IMR-90 (cell line): ENCODE data around the gene EGLN1. TPM values are rescaled to one million over a fixed set of nuclear protein-coding genes. Genes with fewer than 3 reads are reported as not detected.
A peak's percentile ranks its signal among the peaks of the same experiment; 100 is the strongest.

Experiments used
- ATAC-seq: fragments of 200-7000 bp; cut with Tn5 transposase; 2 replicates; pipeline ENCODE4 v1.9.1; 2020; ENCODE audit warnings: low read depth, mild to moderate bottlenecking, moderate library complexity
- BruUV-seq: library from RNA; stranded (reverse); fragments of 400-500 nt; replicated peaks from 2 replicates; lab custom pipeline; 2021; lab: Mats Ljungman, UMichigan
- CTCF ChIA-PET: fragments of 300-600 bp; formaldehyde crosslinking; extraction: SDS; loops from one replicate; lab custom pipeline; 2021; ENCODE audit warnings: antibody characterized with exemption; lab: Yijun Ruan, JAX
- POLR2A ChIA-PET: fragments of 300-600 bp; sonication (Branson Sonifier 250); formaldehyde crosslinking; loops from one replicate; lab custom pipeline; 2022; ENCODE audit warnings: antibody characterized with exemption; ENCODE audit not compliant: unreplicated experiment; lab: Charles Lee
- DNase-seq: peaks from one replicate; pipeline ENCODE4 v3.0.0; 2013
- H2AFZ ChIP-seq: replicated peaks from 2 replicates; pipeline ENCODE3; 2013; ENCODE audit warnings: low read length, mild to moderate bottlenecking; ENCODE audit not compliant: poor library complexity
- H2AK5ac ChIP-seq: 2 replicates; pipeline ENCODE4 v1.6.1; 2013; ENCODE audit warnings: low read depth, low read length, inconsistent platforms
- H2AK9ac ChIP-seq: replicated peaks from 2 replicates; pipeline ENCODE3; 2013; ENCODE audit warnings: mild to moderate bottlenecking, low read depth, low read length, moderate library complexity; ENCODE audit not compliant: poor library complexity
- H2BK120ac ChIP-seq: 2 replicates; pipeline ENCODE4 v1.6.1; 2013; ENCODE audit warnings: low read depth, low read length, inconsistent platforms
- H2BK15ac ChIP-seq: 3 replicates; pipeline ENCODE4 v1.6.1; 2013; ENCODE audit warnings: low read depth, low read length, inconsistent platforms
- H2BK20ac ChIP-seq: 2 replicates; pipeline ENCODE4 v1.6.1; 2013; ENCODE audit warnings: low read depth, mild to moderate bottlenecking, inconsistent platforms, low read length, moderate library complexity
- H2BK5ac ChIP-seq: 2 replicates; pipeline ENCODE4 v1.6.1; 2013; ENCODE audit warnings: mild to moderate bottlenecking, low read depth, low read length, inconsistent platforms; ENCODE audit not compliant: poor library complexity, severe bottlenecking
- H3K14ac ChIP-seq: replicated peaks from 2 replicates; pipeline ENCODE4 v1.6.1; 2013; ENCODE audit warnings: low read depth, low read length, inconsistent platforms
- H3K18ac ChIP-seq: 2 replicates; pipeline ENCODE4 v1.6.1; 2013; ENCODE audit warnings: low read depth, low read length, control low read depth
- H3K23ac ChIP-seq: 2 replicates; pipeline ENCODE4 v1.6.1; 2013; ENCODE audit warnings: low read depth, low read length, inconsistent platforms
- H3K27ac ChIP-seq: 2 replicates; pipeline ENCODE4 v1.5.1; 2013; ENCODE audit warnings: mild to moderate bottlenecking, control low read depth, low read length; ENCODE audit not compliant: insufficient read depth
- H3K27me3 ChIP-seq: 2 replicates; pipeline ENCODE4 v1.6.1; 2013; ENCODE audit warnings: low read length; ENCODE audit not compliant: control insufficient read depth, insufficient read depth
- H3K36me3 ChIP-seq: 2 replicates; pipeline ENCODE4 v1.6.1; 2013; ENCODE audit warnings: low read length, mixed read lengths; ENCODE audit not compliant: control insufficient read depth, insufficient read depth
- H3K4ac ChIP-seq: 2 replicates; pipeline ENCODE4 v1.6.1; 2013; ENCODE audit warnings: low read depth, low read length, inconsistent platforms
- H3K4me1 ChIP-seq: 2 replicates; pipeline ENCODE4 v1.6.1; 2013; ENCODE audit warnings: low read length, mixed read lengths; ENCODE audit not compliant: control insufficient read depth, insufficient read depth
- H3K4me2 ChIP-seq: 2 replicates; pipeline ENCODE4 v1.6.1; 2013; ENCODE audit warnings: low read depth, mild to moderate bottlenecking, control low read depth, low read length, moderate library complexity
- H3K4me3 ChIP-seq: 2 replicates; pipeline ENCODE4 v1.5.1; 2013; ENCODE audit warnings: low read depth, mild to moderate bottlenecking, control low read depth, low read length, moderate library complexity; ENCODE audit not compliant: insufficient read depth
- H3K56ac ChIP-seq: 2 replicates; pipeline ENCODE4 v1.6.1; 2013; ENCODE audit warnings: low read length, inconsistent platforms; ENCODE audit not compliant: insufficient read depth; ENCODE audit errors: extremely low read depth
- H3K79me1 ChIP-seq, 2 experiments: 2 replicates each; pipeline ENCODE4 v1.6.1; 2013; ENCODE audit warnings: low read length in 2 of 2, inconsistent platforms in 1 of 2, low read depth in 1 of 2
- H3K9ac ChIP-seq: 2 replicates; pipeline ENCODE4 v1.6.1; 2013; ENCODE audit warnings: low read depth, low read length, control low read depth
- H3K9me1 ChIP-seq: 2 replicates; pipeline ENCODE4 v1.6.1; 2013; ENCODE audit warnings: low read length, inconsistent platforms; ENCODE audit not compliant: insufficient read depth
- H3K9me3 ChIP-seq: 2 replicates; pipeline ENCODE4 v1.6.1; 2013; ENCODE audit warnings: low read length; ENCODE audit not compliant: control insufficient read depth, insufficient read depth
- H4K20me1 ChIP-seq: 2 replicates; pipeline ENCODE4 v1.6.1; 2013; ENCODE audit warnings: low read length, inconsistent platforms; ENCODE audit not compliant: insufficient read depth
- H4K5ac ChIP-seq: 2 replicates; pipeline ENCODE4 v1.6.1; 2013; ENCODE audit warnings: mild to moderate bottlenecking, low read depth, low read length, control low read depth
- H4K8ac ChIP-seq, 2 experiments: 2 replicates each; pipeline ENCODE4 v1.6.1; 2013; ENCODE audit warnings: low read depth in 2 of 2, low read length in 2 of 2, control low read depth in 1 of 2, inconsistent platforms in 1 of 2
- H4K91ac ChIP-seq: 2 replicates; pipeline ENCODE4 v1.6.1; 2013; ENCODE audit warnings: low read depth, low read length, inconsistent platforms; ENCODE audit not compliant: insufficient read depth
- SMC3 ChIP-seq: fragments of 150-350 bp; IDR thresholded peaks from 2 replicates; pipeline ENCODE4 v1.6.1; 2016; ENCODE audit warnings: low read depth, mild to moderate bottlenecking, antibody characterized with exemption, low read length, moderate library complexity
- WGBS, 2 experiments: methylation state at CpG; one replicate each; pipeline versions ENCODE4 v1.1.5 to v1.1.7; 2013; ENCODE audit warnings: missing lambda C conversion rate in 2 of 2; ENCODE audit not compliant: insufficient read length in 1 of 2; ENCODE audit errors: extremely low coverage in 2 of 2; 5-methylcytosine and 5-hydroxymethylcytosine counted together
- dilution Hi-C: fragments of 300-500 bp; cut with HindIII; formaldehyde crosslinking; loops from one replicate; pipeline ENCODE4 v1.14.3; 2018; ENCODE audit warnings: low sequenced_read_pairs; ENCODE audit not compliant: unreplicated experiment
- in situ Hi-C: fragments of 300-500 bp; cut with MboI; formaldehyde crosslinking; loops from 3 replicates; pipeline ENCODE4 v1.14.3; 2019; ENCODE audit warnings: low sequenced_read_pairs, inconsistent platforms, mixed read lengths
- intact Hi-C: fragments of 100-400 bp; cut with micrococcal nuclease; formaldehyde crosslinking; loops from 2 replicates; pipeline ENCODE4 v1.10.0; 2022
- polyA plus RNA-seq, 3 experiments: library from polyadenylated mRNA; depleted of rRNA; stranded (reverse); fragments of >200 nt; gene quantifications; 2 replicates each; pipeline ENCODE4 v1.2.3, GENCODE V29; 2012; ENCODE audit warnings: low replicate concordance in 1 of 3
- total RNA-seq: library from RNA; depleted of rRNA; stranded (reverse); fragments of >200 nt; gene quantifications from 2 replicates; pipeline ENCODE4 v1.2.3, GENCODE V29; 2012

EGLN1 gene
- total and polyA plus RNA-seq, 2 of the 4 experiments (the other 2 are of a cell fraction): 25.7 to 26.9 TPM

GRCh38 chr1:231392389-231393131 lies 29.5 kb downstream of the EGLN1 start:
- Histone ChIP-seq H3K4me2 (no peak overlapping the region), H2BK120ac (no peak overlapping the region), H3K9me1 (peaks cover 19% of the 10 kb centered on the region), H3K27ac (no peak overlapping the region), H2AFZ (peak overlapping the region; percentile 29), H3K79me1 (peaks cover 24 to 69% of the 10 kb centered on the region in 2 experiments), H2AK9ac (no peak overlapping the region), H3K18ac (no peak overlapping the region), H3K14ac (no peak overlapping the region), H3K9me3 (no peaks in the 10 kb centered on the region), H3K56ac (no peak overlapping the region), H2BK20ac (no peak overlapping the region; the same call in 1 of the 2 replicates), H2BK15ac (no peak overlapping the region; the same call in 2 of the 3 replicates), H3K27me3 (no peaks in the 10 kb centered on the region), H3K23ac (no peak overlapping the region; the same call in 1 of the 2 replicates), H3K4me3 (no peak overlapping the region), H3K9ac (no peak overlapping the region), H4K5ac (no peak overlapping the region), H2BK5ac (no peak overlapping the region), H4K91ac (no peak overlapping the region), H4K8ac (no peak overlapping the region), H2AK5ac (no peak overlapping the region), H3K4me1 (peaks cover 11% of the 10 kb centered on the region), H3K36me3 (no peaks in the 10 kb centered on the region), H4K20me1 (peaks cover 38% of the 10 kb centered on the region), H3K4ac (no peak overlapping the region)
- no CpG with 5 or more reads among the region's 1 CpG for WGBS, 2 experiments
- no peak for DNase-seq
- dilution Hi-C loops: no loop called here
- in situ Hi-C loops: no loop called here
- CTCF ChIA-PET: interaction anchor here (1.0 kb wide), 1 partner anchor 8 kb away, joined by 3 read pairs; no protein-coding TSS in a partner anchor
- BruUV-seq: no TSS peak
- intact Hi-C loops: no loop called here
- POLR2A ChIA-PET: no interaction called here
- no peak for TF ChIP-seq SMC3
- ATAC-seq: no peak
